NCI-H146 (cell line): ENCODE measurements around the gene MCF2L2.

Source experiments
- DNase-seq: peaks from one replicate; lab custom pipeline; 2025; lab: John Stamatoyannopoulos, UW

MCF2L2 gene

DNA sequence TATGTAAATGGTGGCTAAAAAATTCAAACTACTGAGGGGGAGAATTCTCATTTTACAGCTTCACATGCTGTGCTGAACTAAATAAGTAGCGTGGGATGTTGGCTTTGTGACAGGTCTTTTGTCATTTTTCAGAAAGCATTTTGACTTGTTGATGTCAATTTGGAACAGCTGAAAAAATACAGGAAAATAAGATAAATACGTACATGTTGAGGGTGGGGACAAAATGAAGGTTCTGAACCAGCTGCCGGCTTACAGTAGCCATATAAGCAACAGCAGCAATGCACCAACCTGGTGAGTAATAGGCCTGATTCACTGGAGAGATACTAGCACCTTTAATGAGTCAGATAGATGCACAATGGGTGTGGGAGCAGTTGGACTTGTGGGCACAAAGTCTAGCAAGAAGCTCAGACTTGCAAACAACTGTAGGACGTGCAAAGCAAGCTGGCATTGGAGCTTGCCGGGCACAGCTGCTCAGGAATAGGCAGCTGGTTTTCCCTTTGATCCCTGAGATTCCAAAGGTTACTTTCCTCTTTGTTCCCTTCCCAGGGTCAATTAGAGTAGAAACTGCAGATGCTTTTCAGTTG, 162.5 kb downstream of the MCF2L2 start:
- peak; percentile 63 for DNase-seq

DNA sequence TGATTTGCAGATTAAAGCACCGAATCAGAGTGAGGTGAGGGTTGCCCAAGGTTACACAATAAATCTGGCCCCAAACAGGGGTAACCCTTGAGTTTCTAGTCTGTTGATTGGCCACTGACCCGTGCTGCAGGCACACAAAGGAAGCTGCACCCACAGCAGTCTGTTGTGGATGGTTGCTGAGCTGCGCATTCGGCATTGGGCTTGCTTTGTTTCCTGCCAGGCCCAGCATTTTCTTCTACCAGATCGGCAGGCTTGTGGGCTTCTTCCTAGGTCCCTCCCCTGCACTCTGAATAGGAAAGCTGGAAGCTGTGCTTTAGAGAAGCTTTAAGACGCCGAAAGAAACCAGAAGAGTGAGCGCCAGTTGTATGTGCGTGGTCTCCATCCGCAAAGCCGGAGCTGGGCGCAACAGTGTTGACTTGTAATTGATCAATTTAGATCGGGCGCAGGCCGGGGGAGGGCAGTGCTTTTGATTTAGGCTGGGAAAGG, 163.2 kb downstream of the MCF2L2 start:
- peak; percentile 44 for DNase-seq

DNA sequence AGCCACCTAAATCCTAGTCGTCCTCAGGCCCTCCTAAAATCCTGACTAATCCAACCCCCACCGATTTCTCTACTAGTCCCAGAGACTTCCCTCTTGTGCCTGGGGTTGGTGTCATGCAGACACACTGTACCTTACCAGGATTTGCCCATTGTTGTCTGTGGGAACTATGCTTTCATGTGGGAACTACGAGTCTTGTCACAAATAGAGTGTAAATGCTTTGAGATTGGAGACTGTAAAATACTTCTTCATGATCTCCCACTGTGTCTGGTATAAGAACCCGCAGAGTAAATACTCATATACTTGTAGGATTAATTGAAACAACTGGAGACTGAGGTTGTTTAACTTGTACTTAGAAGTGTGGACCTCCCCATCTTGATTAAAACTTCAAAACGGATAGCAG, 164.2 kb downstream of the MCF2L2 start:
- no peak for DNase-seq

DNA sequence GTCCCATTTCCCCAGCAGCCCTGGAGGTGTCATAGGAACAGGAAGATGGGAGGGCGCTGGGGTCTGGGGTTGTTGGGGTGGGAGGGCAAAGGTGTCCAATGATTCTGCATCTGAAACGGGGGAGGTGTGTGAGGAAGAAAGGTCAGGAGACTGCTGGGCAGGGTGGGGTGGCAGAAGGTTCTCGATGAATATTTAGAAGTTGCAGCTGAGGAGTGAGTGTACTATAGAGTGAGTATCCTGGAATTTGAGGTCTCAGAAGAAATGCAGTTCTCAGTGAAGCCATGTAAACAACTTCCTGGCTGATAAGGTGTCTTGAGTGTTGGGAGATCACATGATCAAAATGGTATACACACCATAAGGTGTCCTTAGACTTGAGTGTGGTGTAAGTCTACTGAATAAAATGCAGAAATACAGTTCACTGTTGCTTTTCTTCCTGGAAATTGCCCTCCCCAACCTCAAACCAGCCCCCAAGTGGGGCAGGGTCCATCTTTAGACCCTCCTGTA, 165.5 kb downstream of the MCF2L2 start:
- DNase-seq, result no peak

DNA sequence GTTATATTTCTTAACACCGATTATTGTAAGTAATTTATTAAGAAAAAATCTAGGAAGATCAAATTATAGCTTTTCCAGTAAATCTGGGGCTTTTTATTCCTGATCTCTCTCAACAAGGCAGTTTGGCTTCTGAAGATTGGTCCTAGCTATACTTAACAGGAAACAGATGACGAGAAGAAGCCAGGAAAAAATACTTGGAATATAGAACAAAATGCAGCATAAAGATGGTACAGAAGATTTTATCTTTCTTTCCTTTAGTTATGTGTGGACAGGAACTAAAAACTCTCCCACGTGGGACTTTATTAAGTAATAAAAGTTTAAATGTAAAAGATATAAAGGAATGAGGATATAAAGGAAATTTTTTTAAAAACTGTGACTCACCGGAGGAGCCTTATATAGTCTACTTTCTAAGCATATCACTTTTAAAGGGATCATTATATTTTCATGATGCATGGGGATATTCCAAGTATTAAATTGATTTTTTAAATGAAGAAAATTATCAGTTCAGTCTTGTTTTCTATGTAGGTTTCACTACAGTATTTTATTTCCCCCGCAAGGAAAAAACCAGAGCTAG, 167.2 kb downstream of the MCF2L2 start:
- no peak for DNase-seq

DNA sequence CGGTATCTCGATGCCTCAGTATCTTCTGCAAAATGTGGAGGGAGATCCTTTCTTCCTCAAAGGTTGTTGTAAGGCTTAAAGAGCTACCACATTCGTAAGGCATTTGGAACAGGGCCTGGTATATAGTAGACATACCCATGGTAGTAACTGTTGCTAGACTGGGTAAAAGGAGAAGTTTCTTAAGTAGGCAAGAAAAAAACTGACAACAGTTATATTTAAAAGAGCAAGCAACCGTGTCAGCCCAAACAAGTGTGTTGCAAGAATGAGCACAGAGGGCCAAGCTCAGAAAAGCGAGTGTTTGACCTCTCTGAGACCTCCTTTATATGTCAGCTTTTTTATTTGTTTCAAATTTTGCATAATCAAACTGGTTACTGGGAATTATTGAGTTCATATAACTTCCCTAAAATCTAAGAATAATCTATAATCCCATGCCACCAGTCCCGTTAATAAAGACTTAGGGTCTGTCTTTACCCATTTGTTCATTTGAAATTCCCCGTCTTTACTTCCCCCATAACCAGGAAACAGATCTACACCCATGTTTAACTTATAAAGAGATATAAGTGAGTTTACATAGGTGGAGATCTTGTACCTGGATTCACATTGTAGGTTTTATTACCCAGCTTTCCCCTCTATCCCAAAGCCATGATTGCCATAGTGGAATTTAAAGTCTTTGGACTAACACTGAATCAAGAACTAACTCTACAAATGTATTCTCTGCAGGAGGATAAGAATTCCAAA, 168.1 kb downstream of the MCF2L2 start:
- DNase-seq, result no peak

DNA sequence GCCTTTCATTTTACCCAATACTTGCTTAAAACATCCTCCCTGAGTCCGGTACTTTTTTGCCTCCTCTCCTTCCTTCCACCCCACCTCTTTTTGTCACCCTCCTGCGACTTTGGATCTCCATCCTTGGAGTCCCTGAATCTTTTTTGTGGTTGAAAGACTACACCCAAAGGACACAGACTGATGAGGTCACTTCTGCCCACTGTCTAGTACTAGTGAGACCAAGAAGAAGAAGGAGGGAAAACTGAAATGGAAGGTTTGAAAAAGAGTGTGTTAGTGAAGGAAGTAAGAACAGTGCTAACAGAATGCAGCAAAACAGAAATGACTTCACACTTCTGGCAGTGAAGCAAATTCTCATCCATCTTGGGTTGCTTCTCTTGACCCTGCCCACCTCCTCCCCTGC, 168.8 kb downstream of the MCF2L2 start:
- no peak for DNase-seq

DNA sequence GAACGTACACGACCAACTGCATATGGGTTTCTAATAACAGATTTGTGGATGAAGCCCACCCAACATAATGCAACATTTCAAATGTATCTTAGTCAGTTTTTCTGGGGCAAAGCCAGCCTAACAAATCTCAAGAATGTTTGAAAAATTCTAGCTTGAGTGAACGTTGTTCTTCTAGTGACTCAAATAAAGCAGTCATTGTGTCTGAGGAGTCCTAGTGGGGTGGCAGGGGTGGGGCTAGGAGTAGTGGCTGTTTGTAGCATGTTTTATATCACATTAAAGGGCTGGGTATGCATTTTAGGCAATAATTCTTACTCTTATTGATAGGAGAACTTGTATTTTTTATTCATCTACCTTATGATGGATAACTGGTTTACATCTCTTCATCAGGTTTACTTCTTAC, 169.3 kb downstream of the MCF2L2 start:
- DNase-seq, result no peak

DNA sequence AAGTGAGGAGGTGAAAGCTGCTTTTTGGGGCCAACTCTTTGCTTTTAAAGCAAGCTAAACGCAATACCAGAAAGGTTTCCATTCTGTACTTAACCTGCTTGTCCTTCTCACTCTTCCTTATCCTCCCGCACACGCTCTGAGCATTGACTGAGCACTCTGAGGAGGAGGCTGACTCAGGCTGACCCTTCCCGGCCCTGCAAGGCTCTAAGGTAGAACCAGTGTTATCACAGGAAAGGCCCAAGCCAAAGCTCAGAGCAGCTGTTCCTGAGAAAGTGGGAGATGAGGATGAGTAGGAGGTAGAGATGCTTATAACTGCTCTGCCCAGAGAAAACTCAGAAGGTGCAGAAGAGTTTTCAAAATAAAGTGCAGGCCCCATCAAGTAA, 173.1 kb downstream of the MCF2L2 start:
- peak; percentile 21 for DNase-seq

DNA sequence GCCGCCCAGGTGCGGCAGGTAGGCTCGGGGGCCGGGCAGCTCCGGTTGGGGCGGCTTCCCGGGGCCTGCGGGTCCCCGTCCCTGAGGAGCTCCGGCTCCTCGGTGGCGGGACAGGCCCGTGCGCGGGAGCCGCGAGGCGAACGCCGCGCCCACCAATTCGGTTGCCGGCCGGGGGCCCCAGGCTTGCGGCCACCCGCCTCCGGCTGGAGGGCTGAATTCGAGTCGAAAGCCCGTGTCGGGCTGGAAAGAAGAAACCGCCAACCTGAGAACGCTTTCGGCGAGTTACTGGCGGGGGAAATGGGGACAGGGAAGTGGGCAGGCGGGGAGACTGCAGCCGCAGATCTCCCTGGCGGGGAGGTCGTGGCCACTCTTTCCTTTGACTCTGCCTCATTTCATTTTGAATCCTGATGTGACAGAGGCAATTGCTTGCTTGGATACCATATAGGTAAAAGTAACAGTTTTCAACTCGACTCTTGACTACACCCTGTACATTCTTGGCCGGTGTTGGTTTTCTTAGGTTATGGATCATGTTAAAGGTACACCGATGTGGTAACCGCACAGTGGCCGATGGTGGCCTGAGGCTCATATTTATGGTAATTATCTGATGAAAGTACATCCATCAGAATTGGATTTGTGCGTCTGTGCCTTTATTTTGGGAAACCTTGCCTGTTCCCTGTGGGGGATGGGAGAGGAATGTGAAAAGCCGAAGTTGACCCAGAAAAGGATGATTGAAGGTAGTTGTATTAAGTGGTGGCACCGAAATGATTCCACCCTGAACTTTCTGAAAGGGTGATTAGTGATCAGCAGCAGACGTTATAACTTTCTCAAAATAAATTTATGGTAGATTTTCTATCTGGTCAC, 173.7 kb downstream of the MCF2L2 start:
- peak; percentile 59 for DNase-seq

DNA sequence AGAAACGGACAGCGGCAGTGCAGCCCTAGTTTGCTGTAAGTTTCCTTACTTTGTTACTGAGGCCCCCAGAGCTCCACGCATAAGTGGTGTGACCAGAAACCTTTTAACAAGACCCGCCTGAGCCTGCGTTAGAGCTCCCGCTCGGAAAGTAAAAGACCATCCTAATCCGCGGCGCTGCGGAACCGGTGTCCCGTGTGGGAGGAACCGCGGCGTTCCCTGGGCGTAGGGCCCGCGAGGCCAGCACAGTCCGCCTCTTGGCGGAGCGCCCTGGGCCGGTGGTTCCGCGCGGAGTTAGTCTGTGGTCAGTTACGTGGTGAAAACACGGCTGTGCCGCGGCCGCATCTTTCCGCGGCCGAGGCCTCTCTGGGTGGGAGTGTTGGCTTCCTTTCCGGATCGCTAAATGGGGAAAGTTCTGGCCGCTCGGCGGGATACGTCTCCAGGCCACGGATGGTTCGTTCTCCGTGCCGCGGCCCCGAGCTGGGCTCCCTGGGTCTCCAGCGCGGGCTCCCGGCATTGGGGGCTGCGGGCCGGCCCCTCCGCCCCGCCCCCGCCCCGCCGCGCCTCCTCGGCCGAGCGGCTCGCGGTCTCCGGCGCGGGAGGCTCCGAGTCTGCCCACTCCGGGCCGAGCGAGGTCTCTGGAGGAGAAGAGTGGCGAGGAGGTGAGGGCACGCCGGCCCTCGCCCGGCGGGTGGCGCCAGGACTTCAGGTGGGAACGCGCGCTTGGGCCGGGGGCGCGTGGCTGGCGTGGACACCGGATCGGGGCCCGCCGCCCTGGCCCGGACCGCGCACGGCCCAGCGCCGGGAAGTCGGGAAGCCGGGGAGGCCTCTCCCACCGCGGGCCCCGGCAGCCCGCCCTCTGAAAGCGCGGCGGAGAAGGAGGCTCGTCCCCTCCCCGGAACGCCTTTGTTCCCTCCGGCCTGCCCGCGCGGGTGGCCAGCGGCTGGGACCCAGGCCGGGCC, 174.6 kb downstream of the MCF2L2 start:
- peak; percentile 75 for DNase-seq

DNA sequence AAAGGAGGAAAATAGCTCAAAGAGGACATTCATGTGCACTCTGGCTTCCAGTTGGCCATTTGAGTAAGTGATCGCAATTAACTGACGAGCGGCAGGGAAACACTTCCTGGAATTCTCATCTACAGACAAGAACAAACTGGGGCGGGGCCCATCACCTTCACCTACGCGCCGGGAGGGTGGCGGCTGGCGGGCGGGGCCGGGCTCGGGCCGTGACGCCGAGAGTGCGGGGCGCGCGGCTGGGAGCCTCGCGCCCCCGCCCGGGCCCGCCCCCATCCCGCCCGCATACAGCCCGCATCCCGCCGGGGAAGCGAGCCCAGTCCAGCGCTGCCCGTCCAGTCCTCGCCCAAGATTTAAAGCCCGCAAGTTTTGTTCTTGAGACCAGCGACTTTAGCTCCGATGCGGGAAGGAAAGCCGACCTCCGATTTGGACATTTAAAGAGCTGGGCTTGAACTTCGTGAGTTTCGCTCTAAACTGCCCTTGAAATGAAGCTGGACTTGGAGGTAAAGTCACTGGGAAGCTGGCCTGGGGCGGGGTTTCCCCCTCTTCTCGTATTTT, 175.4 kb downstream of the MCF2L2 start, which contains the start of gene B3GNT5:
TSS of gene B3GNT5 (plus strand) at position 281 of the 555 bp plus-strand sequence. CDS start 16,546 bp downstream, outside the sequence.
- DNase-seq, result peak; percentile 94

DNA sequence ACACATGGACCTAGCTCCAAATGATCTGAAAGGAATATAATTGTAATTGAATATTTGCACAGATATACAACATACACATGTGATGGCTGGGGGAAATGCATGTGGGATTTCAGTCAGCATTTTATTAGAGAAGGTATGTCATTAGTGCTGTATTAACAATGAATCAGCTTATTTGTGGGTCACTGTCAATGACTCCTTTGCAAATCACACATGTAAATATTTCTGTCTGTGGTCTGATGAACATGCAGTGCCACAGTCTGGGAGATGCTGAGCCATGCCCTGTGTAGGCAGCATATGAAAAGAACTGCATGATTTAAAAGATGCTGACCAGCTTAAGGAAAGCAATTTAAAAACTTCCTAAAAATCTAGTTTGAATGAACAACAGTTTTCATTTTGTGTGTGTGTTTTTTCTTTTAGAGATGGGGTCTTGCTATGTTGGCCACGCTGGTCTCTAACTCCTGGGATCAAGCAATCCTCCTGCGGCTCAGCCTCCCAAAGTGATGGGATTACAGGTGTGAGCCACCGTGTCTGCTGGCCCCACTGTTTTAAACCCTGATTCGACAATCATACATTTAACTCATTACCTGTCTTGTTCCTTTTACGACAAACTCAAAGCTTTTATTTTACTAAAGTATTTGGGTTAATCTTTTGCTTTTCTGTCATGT, 176.2 kb downstream of the MCF2L2 start:
- no peak for DNase-seq

DNA sequence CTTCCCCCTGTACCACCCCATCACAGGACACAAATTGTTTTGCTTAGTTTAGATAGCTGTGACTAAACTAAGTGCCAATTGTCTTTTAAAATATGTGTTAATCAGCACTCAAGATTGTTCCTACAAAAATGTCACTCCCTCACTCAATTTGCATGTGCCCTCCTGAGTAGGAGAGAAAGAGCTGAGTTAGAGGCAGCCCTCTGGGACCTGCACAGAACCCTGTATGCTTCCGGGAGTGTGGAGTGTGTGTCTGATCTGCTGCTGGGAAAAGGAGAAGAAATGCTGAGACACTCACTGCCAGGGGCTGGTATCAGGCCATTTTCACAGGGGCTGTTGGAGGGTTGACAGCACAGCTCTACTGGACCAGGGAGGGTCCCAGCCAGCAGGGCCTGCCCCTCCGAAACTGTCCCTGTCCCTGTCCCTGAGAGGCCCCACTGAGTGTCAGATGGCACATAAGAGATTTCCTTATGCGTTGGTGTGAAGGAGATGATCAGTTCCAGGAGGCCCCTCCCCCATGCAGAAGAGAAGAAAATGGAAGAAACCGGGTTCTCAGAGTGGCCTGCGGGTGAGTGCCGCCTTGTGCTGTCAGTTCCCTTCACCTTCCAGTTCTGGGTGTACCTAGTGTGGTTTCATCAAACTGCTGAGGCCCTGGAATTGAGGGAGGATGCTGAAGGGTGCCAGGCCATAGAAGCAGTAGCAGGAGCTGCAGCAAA, 179.3 kb downstream of the MCF2L2 start:
- DNase-seq, result no peak

DNA sequence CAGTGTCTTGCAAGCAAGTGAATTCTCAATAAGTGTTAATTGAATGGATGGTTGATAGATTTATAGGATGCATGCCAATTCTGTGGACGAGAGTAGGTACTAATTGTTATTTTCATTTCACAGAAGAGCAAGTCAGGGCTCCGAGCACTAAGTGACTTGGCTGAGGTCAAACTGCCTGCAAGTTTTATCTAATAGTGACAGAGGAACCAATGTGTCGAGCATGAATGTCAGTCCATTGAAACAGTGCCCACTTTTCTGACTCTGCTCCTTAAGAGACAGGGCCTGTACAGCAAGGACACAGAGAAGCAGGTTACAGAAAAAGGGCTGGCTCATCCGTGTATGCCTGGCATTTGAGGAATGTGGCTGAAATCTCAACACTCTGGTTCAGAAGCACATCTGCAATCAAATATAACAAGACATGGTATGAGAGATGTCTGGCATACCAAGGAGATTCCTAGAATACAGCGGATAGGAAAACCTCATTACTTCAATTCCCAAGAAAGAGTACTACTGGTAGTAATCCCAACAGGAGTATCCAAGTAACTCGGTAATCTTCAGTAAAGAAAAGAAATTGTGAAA, 181.3 kb downstream of the MCF2L2 start:
- no peak for DNase-seq

DNA sequence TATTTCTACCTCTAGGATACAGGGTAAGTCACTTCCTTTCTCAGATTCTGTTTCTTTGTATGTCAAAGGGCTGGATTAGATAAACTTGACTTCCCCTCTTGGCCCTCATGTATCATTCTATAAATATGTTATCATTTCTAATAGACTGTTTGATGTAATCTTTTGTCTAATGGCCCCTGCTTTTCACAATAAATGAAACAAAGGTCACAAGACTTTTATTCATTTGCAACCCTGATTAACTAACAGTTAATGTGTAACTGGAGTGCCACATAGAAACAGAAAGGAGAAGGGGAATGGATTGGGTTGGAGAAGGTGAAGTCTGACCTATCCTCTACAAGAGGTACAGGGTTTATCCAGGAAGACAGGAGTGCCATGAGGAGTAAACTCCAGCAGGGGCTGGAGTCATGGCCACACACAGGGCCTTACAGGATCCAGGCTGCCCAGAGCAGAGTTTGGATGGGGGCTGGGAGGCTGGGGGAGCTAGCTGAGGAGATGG, 183.4 kb downstream of the MCF2L2 start:
- DNase-seq, result no peak

DNA sequence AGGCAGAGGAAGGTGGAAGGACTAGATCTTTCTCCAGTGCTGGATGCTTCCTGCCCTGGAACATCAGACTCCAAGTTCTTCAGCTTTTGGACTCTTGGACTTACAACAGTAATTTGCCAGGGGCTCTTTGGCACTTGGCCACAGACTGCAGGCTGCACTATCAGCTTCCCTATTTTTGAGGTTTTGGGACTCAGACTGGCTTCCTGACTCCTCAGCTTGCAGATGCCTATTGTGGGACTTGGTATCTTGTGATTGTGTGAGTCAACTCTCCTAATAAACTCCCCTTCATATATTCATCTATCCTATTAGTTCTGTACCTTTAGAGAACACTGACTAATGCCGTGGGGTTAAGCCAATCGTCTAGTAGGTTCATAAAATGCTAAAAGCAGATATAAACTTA, 184.2 kb downstream of the MCF2L2 start:
- DNase-seq, result no peak

DNA sequence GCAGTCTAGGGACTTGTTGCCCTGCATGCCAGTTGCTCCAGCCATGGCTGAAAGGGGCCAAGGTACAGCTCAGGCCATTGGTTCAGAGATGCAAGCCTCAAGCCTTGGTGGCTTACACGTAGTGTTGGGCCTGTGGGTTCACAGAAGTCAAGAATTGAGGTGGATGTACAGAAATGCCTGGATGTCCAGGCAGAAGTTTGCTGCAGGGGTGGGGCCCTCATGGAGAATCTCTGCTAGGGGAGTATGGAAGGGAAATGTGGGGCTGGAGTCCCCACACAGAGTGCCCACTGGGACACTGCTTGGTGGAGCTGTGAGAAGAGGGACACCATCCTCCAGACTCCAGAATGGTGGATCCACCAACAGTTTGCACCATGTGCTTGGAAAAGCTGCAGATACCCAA, 186.0 kb downstream of the MCF2L2 start:
- DNase-seq, result no peak

DNA sequence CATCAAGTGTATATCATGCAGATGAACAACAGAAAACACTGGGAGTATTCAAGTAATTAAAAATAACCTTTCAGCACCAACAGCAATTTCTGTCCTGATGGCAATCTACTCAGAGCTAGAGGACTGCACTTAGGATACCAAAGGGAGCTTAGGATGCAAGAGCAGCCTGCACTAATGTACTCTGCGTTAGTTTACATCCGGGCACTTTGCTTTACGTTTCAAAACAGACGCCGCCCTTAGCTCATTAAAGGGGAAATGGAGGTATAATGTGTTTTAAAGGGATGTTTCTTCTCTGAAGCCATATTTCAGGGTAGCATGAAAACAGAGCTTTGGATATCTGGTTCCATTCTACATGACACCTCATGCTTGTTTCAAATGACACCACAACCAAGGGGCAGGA, 189.4 kb downstream of the MCF2L2 start:
- no peak for DNase-seq
